Activated T-helper 2 cell treated with anti-CD3 and anti-CD28 coated beads, Interferon-gamma antibody, Interleukin-2, Interleukin-4, amounts not matched to agents 10 μg/mL and 5 μg/mL and 100 μg/mL, durations not matched to agents 14 hours and 24 hours and 36 hours (primary cell): Measurements from ENCODE around the gene PFKP. TPM values are rescaled to one million over a fixed set of nuclear protein-coding genes. Genes with fewer than 3 reads are reported as not detected.

Source experiments
- DNase-seq: peaks from one replicate; pipeline ENCODE4 v3.0.0; 2021; ENCODE audit warnings: low spot score
- H3K27ac Mint-ChIP-seq: one replicate; pipeline ENCODE4 v1.8.0; 2021; ENCODE audit warnings: mixed read lengths
- H3K27me3 Mint-ChIP-seq: one replicate; pipeline ENCODE4 v1.8.0; 2021; ENCODE audit warnings: low read depth, mixed read lengths
- H3K36me3 Mint-ChIP-seq: one replicate; pipeline ENCODE4 v1.8.0; 2021; ENCODE audit warnings: low read depth, mixed read lengths
- H3K4me1 Mint-ChIP-seq: one replicate; pipeline ENCODE4 v1.8.0; 2021; ENCODE audit warnings: low read depth, mixed read lengths
- H3K4me3 Mint-ChIP-seq: one replicate; pipeline ENCODE4 v1.8.0; 2021; ENCODE audit warnings: low read depth, mild to moderate bottlenecking, moderate library complexity, mixed read lengths
- H3K9me3 Mint-ChIP-seq: one replicate; pipeline ENCODE4 v1.8.0; 2021; ENCODE audit warnings: mixed read lengths
- intact Hi-C: fragments of 100-400 bp; cut with micrococcal nuclease; formaldehyde crosslinking; loops from one replicate; pipeline ENCODE4 v1.15.1; 2023
- total RNA-seq: library from RNA; stranded (reverse); gene quantifications from 2 replicates; pipeline ENCODE4 v1.2.3, GENCODE V29; 2022

The PFKP gene
- total RNA-seq, 1 donor from 2014 or later: 250 TPM

DNA sequence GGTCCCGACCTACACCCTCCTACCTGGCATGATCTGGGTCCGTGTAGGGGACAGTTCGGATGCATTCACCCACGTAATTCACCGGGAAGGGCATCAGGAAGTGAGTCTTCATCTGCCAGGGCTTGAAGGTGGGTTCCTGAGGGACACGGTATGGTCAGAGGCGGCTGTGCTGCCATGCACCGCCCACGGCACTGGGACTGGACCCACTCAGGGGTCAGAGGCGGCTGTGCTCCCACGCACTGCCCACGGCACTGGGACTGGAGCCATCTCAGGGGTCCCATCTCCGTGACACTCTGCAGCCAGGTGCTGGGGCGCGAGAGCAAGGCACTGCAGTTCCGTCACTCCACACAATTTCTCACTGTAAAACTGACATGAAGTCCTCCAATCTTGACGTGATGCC, 76.0 kb downstream of the PFKP start:
- Mint-ChIP-seq H3K27ac (no peak overlapping the region), H3K4me1 (no peaks in the 10 kb centered on the region), H3K36me3 (peaks cover 87% of the 10 kb centered on the region), H3K4me3 (no peak overlapping the region), H3K9me3 (no peaks in the 10 kb centered on the region), H3K27me3 (no peaks in the 10 kb centered on the region)
- no peak for DNase-seq
- intact Hi-C loops: no loop called here

DNA sequence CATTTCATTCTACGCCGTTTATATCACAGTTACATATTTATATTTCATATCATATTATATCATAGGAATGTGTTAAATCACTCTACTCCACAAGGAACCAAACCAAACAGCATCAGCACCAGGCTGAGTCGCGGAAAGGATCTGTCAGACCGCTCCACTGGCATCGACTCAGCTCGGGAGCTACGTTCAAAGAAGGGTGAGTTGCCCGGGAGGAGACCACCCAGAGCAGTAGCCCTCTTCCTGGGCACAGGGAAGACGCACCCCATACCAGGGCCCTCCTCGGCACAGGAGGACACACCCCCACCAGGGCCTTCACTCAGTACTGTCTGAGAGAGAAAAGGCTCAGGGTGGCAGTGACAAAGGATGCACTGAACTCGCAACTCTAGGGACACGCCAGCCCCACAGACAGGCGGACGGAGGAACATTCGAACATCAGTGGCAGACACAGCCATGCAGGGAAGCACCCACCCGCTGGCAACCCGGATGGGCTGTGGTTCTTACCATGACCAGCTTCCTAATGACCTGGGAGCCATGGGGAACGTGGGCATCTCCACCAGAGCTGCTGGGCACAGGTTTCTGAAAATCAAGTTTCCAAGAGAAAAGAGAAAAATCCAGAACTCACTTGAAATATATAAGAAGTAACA, 76.6 kb downstream of the PFKP start:
- Mint-ChIP-seq H3K9me3 (no peaks in the 10 kb centered on the region), H3K27me3 (no peaks in the 10 kb centered on the region), H3K4me1 (no peaks in the 10 kb centered on the region), H3K4me3 (no peak overlapping the region), H3K36me3 (peaks cover 86% of the 10 kb centered on the region), H3K27ac (no peak overlapping the region)
- intact Hi-C loops: no loop called here
- DNase-seq: no peak

DNA sequence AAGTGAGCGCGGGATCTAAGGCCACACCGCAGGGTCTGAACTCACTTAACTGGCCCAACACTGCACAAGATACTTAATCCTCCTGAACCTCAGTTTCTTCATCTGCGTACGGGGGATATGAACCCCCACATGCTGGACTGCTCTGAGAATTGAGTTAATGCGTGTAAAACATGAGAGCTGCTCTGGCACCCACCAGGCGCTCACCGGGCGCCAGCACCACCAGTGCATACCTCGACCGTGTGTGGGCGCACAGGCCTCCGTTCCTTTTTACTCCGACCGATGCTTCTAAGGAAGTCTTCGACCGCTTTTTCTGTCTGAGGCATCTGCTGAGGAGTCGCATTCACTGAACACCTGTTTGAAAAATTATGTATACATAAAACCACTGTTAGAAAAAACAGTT, 78.0 kb downstream of the PFKP start:
- Mint-ChIP-seq H3K4me3 (no peak overlapping the region), H3K4me1 (no peaks in the 10 kb centered on the region), H3K36me3 (peaks cover 84% of the 10 kb centered on the region), H3K27me3 (no peaks in the 10 kb centered on the region), H3K9me3 (no peaks in the 10 kb centered on the region), H3K27ac (no peak overlapping the region)
- DNase-seq: no peak
- intact Hi-C loops: no loop called here

DNA sequence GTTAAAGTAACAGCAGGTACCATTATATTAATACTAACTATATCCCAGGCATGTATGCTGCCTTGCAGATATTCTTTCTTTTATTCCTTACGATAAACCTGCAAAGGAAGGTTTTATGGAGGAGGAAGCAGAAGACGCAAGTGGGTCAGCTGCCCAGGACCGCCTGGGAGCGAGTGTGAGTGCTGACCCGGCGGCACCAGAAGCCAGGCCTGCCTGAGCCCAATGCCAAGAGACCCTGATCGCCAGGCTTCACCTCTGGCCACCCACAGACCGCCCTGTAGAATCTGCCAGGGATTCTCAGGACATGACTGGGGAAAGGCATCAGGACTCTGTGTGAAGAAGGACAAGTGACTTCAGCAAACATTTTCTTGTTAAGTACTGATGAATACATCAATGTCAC, 78.9 kb downstream of the PFKP start:
- H3K9me3 Mint-ChIP-seq: no peaks in the 10 kb centered on the region
- peaks cover 84% of the 10 kb centered on the region for H3K36me3 Mint-ChIP-seq

DNA sequence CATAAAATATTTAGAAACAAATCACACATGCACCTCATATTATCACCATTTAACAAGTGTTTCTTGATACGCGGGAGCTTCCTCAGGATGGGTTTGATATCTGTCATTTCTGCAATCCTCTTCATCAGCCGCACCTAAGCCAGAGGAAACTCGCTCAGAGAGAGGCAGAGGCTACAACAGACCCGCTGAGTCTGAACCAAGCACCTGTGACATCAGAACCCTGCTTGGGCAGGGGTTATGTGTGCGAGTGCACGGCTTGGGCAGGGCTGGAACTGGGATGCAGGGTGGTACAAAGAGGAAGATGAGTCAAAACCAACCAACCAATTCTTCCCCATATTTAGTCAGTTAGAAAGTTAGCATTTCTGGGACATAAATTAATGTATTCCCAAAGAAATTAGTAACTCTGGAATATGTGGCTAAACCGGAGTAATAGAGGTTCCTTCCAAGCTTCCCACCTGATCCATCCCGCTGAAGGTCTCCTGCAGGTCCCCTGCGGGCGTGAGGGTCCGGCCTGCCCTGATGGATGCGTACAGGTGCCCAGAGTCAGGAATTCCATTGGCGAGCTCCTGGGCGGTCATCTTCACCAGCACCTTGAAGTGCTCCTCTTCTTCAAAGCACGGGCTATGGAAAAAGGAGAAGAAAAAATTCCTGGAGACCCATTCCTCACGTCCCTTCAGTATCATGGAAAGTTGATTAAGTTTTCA, 79.9 kb downstream of the PFKP start:
- Mint-ChIP-seq H3K4me1 (no peaks in the 10 kb centered on the region), H3K27ac (no peak overlapping the region), H3K9me3 (no peaks in the 10 kb centered on the region), H3K36me3 (peaks cover 87% of the 10 kb centered on the region), H3K27me3 (no peaks in the 10 kb centered on the region), H3K4me3 (no peak overlapping the region)
- DNase-seq: no peak
- intact Hi-C loops: no loop called here

More for the DNA sequence above, 78.9 kb downstream of the PFKP start:
- Mint-ChIP-seq H3K27me3 (no peaks in the 10 kb centered on the region), H3K27ac (no peak overlapping the region), H3K4me1 (no peaks in the 10 kb centered on the region), H3K4me3 (no peak overlapping the region)
- intact Hi-C loops: no loop called here
- DNase-seq: no peak

DNA sequence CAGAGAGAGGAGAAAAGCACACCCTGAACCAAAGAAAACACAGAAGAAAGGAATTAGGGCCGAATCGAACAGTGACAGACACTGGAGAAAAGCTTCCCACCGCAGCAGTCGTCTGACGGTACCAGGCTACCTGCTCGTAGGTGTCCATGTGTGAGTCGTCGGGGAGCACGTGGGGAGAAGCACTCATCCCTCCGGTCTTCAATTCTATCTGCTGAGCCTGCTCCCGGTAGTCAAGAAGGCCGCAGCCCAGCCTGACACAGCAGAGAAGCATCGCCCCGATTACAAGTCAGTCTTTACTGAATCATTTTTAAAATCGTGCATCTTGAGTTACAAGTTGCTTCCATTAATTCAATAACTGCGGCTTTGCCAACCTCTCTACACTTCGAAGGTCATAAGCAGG, 80.7 kb downstream of the PFKP start:
- no peak for DNase-seq
- H3K27ac Mint-ChIP-seq: no peak overlapping the region
- no peak overlapping the region for H3K4me3 Mint-ChIP-seq
- intact Hi-C loops: no loop called here
- no peaks in the 10 kb centered on the region for H3K4me1 Mint-ChIP-seq
- no peaks in the 10 kb centered on the region for H3K9me3 Mint-ChIP-seq
- peaks cover 89% of the 10 kb centered on the region for H3K36me3 Mint-ChIP-seq
- no peaks in the 10 kb centered on the region for H3K27me3 Mint-ChIP-seq

DNA sequence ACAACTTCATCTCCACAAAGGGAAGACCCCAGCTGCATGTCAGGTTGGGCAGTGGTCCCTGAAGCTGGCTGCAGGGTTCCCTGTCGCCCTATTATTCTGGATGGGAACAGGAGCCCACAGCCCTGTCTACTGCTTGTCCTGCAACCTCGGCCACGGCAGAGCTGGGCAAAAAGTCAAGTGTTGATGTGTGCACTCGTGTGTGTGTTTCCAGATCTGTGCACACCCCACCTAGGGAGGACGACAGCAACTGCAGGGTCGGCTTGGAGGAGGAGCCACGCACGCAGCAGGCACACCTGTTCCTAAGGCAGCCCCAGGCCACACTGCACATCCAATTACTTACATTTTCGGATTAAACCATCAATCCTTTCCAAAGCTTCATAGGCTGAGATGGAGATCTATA, 81.6 kb downstream of the PFKP start:
- Mint-ChIP-seq H3K9me3 (no peaks in the 10 kb centered on the region), H3K36me3 (peaks cover 89% of the 10 kb centered on the region), H3K27ac (no peak overlapping the region), H3K4me3 (no peak overlapping the region), H3K27me3 (no peaks in the 10 kb centered on the region), H3K4me1 (no peaks in the 10 kb centered on the region)
- DNase-seq: no peak
- intact Hi-C loops: no loop called here

DNA sequence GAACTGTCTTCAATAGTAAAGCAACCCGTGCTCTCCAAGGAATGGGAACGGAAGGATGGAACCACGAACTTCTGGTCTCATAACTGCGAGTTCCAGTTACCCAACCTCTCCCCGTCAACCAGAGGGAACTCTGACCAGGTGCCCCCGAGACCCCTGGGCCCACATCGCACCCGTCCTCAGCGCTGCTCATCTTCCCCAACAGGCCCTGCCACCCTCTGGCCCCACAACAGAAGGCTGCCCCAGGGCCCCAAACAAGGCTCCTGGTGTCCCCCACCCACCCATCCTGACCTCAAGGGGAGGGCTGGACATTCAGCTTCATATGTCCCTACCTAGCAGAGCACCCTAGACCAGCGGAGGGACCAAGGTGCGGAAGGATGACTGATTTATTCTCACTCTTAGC, 82.6 kb downstream of the PFKP start:
- no peak overlapping the region for H3K4me3 Mint-ChIP-seq
- H3K27me3 Mint-ChIP-seq: no peaks in the 10 kb centered on the region
- H3K36me3 Mint-ChIP-seq: peaks cover 89% of the 10 kb centered on the region
- H3K4me1 Mint-ChIP-seq: no peaks in the 10 kb centered on the region
- H3K27ac Mint-ChIP-seq: no peak overlapping the region
- DNase-seq: no peak
- no peaks in the 10 kb centered on the region for H3K9me3 Mint-ChIP-seq
- intact Hi-C loops: no loop called here

DNA sequence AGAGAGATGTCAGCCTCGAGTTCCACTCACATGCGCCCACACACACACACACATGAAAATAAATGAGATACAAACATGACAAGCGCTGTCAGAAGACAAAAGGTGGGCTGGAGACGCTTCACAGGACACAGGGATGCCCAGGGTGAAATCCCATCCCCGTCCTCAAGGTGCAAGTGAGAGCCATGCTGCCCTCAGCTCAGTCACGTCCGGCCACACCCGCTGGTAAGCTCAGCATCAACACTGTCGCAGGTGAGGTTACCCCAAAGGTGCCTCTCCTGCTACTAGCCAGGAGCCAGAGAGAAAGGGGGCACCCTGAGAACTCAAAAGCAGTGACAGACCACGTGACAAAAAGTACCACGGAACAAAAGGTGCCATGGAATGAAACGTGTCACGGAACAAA, 83.0 kb downstream of the PFKP start:
- H3K36me3 Mint-ChIP-seq: peaks cover 89% of the 10 kb centered on the region
- no peaks in the 10 kb centered on the region for H3K9me3 Mint-ChIP-seq
- no peak overlapping the region for H3K27ac Mint-ChIP-seq
- no peak for DNase-seq
- no peaks in the 10 kb centered on the region for H3K27me3 Mint-ChIP-seq
- no peaks in the 10 kb centered on the region for H3K4me1 Mint-ChIP-seq
- H3K4me3 Mint-ChIP-seq: no peak overlapping the region
- intact Hi-C loops: no loop called here

DNA sequence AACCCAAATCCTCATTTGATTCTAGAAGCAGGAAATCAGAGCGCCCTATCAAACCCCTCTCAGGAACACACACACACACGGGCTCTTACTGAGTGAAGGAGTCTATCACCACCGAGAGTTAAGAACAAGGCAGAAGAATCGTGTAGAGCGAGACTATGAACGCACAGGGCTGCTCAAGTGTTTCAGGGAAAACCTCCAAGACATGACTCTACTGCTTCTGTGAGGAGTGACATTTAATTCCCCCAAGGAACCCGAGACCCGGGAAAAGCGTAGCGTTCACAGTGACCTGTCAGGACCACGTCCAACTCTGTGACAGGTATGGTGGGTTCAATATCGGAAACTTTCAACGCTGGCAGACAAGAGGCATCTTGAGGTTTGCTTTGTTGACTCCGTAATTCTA, 83.6 kb downstream of the PFKP start:
- peaks cover 87% of the 10 kb centered on the region for H3K36me3 Mint-ChIP-seq
- DNase-seq: no peak
- intact Hi-C loops: no loop called here
- H3K4me1 Mint-ChIP-seq: no peaks in the 10 kb centered on the region
- no peaks in the 10 kb centered on the region for H3K27me3 Mint-ChIP-seq
- H3K27ac Mint-ChIP-seq: no peak overlapping the region
- H3K9me3 Mint-ChIP-seq: no peaks in the 10 kb centered on the region
- no peak overlapping the region for H3K4me3 Mint-ChIP-seq

DNA sequence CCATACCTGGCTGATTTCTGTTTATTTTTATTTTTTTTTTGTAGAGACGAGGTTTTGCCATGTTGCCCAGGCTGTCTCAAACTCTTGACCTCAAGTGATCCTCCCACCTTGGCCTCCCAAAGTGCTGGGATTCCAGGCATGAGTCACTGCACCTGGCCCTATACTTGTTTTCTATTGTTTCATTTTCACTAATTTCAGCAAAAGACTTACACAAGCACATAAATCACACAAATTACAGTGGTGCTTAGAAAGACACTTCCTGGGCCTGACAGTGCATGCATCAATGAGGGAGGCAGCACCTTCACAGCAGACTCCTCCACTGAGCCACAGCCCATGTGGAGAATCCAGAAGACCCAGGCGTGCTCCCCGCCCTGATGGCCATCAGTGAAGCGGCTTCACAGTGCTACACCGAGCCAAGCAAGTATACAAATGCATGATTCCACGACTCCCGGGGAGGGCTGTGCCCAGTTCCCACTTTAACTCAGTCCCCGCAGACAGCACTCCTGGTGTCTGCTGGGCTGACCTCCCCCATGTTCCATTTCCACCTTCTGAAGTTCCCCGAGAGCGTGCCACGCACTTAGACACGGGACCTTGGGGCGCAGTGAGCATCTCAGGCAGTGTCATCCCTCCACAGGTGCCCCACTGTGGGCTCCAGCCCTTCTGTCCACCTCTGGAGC, 84.7 kb downstream of the PFKP start:
- intact Hi-C loops: no loop called here
- DNase-seq: no peak
- Mint-ChIP-seq H3K36me3 (peaks cover 86% of the 10 kb centered on the region), H3K4me3 (no peak overlapping the region), H3K4me1 (no peaks in the 10 kb centered on the region), H3K9me3 (no peaks in the 10 kb centered on the region), H3K27me3 (no peaks in the 10 kb centered on the region), H3K27ac (no peak overlapping the region)

DNA sequence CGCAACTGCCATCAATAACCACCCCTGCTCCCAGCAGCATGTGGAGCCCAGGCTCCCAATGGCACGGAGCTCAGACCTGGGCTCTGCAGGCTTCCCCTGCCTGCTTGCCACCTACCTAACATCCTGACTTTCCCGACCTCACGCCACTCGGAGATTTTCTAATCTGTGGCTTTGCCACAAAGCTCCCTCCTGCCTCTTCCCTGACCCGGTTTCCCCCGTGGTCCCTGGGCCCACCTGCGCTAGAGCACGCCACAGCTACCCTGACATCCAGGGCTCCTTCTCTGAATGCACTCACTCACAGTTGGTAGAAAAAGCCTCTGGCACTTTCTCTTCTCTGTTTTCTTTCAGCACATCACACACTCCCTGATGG, 85.2 kb downstream of the PFKP start:
- peaks cover 87% of the 10 kb centered on the region for H3K36me3 Mint-ChIP-seq
- H3K9me3 Mint-ChIP-seq: no peaks in the 10 kb centered on the region

DNA sequence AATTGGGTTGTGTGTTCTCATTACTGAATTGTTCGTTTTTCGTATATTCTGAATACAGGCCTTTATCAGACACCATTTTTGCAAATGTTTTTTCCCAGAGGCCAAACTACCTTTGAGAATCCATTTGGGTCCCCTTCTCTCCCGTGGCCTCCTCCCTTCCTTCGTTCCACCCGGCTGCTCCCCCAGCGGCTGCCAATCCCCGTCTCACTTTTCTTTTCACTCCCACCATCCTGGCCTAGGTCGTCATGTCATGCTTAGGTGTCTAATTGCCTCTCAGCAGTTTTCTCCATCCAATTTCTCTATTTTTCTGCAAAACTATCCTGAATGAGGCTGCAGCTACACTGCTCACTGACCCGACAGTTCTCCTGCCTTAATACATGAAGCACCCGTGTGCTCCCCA, 87.3 kb downstream of the PFKP start:
- intact Hi-C loops: no loop called here
- H3K36me3 Mint-ChIP-seq: peaks cover 88% of the 10 kb centered on the region
- no peak for DNase-seq
- no peak overlapping the region for H3K27ac Mint-ChIP-seq
- H3K4me1 Mint-ChIP-seq: no peaks in the 10 kb centered on the region
- H3K9me3 Mint-ChIP-seq: no peaks in the 10 kb centered on the region
- H3K4me3 Mint-ChIP-seq: no peak overlapping the region
- no peaks in the 10 kb centered on the region for H3K27me3 Mint-ChIP-seq

More for the DNA sequence above, 85.2 kb downstream of the PFKP start:
- intact Hi-C loops: no loop called here
- DNase-seq: no peak
- Mint-ChIP-seq H3K4me3 (no peak overlapping the region), H3K27ac (no peak overlapping the region), H3K27me3 (no peaks in the 10 kb centered on the region), H3K4me1 (no peaks in the 10 kb centered on the region)
